Posterior cingulate gyrus (tissue), 11 donors: ENCODE data around the gene MASP1.
"Not testable (repeated sequence)": the region's sequence is repeated elsewhere in the genome, so short reads cannot be mapped to it uniquely, and the experiment has no call there.

Experiments
- DNase-seq, 10 donors: peaks; one replicate each; pipeline versions ENCODE4 v3.0.0 to v3.0.0-alpha.2; 2020 to 2021; ENCODE audit warnings: mixed read lengths in 3 of 10
- intact Hi-C: fragments of 100-400 bp; cut with DNase I; formaldehyde crosslinking; loops from one replicate; pipeline ENCODE4 v1.15.1; 2023

Gene MASP1

DNA sequence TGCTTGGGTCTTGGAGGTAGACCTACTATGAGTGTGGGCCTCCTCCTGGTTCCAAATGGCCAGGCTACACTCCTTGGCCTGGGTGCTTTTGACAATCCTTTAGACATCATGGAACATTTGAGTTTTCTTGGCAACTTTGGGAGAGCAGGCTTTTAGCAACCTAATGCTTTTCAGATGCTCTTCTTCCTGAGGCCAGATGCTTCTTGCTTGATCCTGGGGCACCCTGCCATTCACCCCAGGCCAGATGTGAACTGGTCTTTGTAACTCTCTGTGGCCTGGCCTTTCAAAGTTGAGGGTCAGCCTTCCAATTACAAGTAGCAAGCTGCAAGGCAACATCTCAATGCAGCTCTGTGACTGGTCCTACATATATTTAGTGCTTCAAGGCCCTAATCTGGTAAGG, 53.8 kb downstream of the MASP1 start:
- DNase-seq: peak in 1 of 10 donors; percentile 35
- intact Hi-C loops: no loop called here

DNA sequence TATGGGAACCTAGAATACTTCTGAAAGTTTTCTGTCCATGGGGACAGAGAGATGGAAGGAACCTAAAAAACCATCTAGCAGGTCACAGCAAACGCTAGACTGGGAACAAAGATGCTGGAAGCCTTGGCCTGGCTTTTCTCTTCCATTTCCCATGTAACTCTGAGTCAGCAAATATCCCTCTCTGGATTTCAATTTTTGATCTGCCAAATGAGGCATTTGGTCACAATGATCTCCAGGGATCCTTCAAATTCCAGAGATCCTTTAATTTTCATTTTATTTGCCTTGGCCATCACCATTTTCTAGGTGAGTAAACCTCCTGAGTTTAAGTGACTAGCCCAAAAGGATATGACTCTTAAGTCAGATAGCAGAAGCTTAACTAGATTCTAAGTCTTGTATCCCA, 54.6 kb downstream of the MASP1 start:
- no peak for DNase-seq
- intact Hi-C loops: no loop called here

DNA sequence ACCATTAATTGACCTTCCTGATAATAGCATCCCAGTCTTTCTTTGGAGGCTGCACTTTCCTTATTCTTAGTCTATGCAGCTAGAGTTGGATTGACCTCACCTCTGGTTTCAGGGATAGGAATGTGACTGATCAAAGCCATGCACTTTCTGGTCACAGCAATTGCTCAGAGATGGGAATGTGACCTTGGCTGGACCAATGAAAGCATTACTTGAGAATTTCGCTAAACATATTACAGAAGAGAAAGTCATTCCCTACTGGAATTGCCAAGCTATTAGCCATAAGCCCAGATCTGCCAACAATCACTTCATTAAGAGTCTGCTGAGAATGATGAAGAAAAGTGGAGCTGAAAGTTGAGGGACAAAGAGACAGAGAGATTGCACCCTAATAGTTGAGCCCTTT, 61.5 kb downstream of the MASP1 start:
- DNase-seq: no peak
- intact Hi-C loops: no loop called here

DNA sequence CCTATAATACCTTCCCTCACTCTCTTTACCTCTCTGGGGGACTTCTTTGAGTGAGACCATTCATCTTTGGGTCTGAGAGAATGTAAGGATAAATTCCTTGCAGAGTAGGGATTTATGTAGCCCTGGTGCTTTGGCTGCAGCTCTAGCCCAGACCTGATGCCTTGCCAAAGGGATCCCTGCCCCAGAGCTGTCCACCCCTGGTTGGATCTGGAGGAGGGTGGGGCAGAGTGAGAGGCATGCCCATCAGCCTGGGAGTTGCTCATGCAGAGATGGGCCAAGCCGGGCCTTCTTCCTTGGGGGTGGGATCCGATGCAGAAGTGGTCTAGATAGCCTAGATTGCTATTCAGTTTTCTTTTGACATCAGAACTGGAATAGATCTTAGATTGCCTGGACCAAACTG, 62.8 kb downstream of the MASP1 start:
- DNase-seq: no peak
- intact Hi-C loops: no loop called here

DNA sequence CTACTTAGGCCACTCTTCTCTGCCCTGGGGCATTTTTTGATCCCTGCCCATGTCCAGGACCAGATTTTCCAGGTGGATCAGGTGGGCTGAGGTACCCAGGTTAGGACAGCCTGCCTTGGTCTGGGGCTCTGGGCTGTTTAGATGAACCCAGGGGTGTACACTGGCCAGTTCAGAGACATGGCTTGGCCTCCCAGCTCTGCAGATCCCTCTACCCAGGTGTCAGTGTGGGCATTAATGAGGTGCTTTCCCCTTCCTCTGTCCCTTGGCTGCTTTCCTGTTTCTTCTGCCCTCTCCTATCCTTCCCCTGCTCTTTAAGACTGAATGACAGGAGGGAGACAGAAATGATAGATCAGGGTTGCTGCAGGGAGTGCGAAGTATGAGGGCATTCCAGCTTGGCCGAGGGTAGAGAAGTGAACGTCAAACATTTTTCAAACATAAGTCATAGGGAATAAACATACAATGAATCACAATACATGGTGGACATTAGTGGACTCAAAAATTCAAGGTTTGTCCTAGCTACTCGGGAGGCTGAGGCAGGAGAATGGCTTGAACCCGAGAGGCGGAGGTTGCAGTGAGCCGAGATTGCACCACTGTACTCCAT, 63.8 kb downstream of the MASP1 start:
- intact Hi-C loops: no loop called here
- DNase-seq: no peak

DNA sequence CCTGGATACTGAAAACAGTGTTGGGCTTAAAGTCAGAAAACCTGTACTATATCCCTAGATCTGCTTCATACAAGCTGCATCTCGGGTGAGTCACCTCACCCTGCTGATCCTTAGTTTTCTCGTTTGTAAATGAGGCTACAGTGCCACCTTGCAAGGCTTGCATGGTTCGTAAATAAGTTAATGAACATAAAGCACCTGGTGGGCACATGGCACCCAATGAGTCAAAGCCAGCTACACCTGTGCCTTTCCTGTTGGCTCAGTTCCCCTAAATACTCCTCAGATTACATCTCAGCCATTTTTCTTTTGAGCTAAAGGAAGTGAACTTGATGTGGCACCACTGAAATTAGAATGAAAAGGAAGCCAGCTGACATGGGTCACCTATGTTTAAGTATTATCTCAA, 67.7 kb downstream of the MASP1 start:
- no peak for DNase-seq
- intact Hi-C loops: loop anchor here (5.0 kb wide), 1 partner anchor 69 kb away; the partner anchor contains the start of gene MASP1

DNA sequence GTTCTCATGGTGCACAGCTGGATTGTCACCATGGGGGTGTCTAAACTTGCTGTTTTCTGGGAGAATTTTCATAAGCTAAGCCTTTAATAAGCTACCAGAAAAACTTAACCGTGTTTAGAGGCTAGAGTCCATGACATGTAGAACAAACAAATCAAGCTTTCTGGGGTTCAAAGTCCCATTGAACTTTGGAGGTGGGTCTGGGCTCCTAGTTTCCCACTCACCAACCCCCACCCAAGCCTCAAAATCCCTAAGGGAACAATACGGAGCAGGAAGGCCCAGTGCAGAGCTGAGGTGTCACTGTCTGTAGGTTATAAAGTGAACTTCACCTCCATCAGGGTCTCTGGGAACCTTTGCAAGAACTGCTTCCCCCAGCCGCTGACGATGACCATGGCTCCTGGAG, 68.7 kb downstream of the MASP1 start:
- intact Hi-C loops: loop anchor here (5.0 kb wide), 1 partner anchor 70 kb away; the partner anchor contains the start of gene MASP1
- DNase-seq: peak in 1 of 10 donors; percentile 5

DNA sequence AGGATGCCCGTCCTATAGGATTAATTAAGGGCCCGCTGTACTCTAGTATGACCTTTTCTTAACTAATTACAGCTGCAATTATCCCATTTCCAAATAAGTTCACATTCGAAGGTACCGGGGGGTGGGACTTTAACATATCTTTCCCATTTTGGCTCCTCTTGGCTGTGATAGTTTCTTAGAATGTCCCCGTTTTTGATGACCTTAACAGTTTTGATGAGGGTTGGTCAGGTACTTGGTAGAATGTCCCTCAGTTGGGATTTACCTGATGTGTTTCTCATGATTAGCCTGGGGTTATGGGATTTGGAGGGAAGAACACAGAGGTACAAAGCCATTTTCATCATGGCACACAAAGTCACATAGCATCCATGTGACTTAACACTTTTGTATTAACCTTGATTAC, 76.1 kb downstream of the MASP1 start:
- no peak for DNase-seq
- intact Hi-C loops: no loop called here

DNA sequence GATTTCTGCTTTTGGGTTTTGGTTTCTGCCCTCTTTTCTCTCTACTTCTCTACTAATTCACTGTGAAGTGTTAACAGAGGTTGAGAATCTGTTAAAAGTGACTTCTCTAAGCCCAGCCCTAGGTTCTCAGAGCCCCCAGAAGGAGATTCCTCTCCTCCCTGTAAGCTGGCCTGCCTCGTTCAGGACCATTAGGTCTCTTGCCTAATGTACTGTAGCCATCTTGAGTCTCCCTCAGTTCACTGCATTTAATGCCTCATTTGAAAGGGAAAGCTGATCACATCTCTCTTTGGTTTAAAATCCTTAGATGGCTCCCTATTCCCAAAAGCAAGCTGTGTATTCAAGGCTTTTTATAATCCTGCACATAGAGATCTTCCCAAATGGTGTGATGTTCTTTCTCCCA, 77.9 kb downstream of the MASP1 start:
- no peak for DNase-seq

DNA sequence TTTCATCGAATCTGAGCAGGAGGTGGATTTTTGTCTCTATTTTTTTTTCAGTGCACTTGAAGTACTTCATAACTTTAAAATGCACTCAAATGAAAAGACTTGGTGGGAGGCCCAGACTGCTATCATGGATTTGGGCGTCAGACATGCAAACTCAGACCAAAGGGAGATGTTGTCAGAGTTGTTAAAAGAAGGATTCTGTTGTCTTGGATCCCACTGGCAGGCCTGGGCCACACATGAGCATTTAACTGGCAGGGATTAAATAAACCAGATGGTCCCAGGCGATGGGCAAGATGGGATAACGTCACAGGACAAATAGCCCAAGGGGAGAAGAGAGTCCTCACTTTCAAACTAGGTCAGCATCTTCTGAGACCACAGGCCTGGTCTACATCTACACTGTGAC, 78.8 kb downstream of the MASP1 start:
- intact Hi-C loops: no loop called here
- DNase-seq: no peak

More for the DNA sequence above, 77.9 kb downstream of the MASP1 start:
- intact Hi-C loops: no loop called here

DNA sequence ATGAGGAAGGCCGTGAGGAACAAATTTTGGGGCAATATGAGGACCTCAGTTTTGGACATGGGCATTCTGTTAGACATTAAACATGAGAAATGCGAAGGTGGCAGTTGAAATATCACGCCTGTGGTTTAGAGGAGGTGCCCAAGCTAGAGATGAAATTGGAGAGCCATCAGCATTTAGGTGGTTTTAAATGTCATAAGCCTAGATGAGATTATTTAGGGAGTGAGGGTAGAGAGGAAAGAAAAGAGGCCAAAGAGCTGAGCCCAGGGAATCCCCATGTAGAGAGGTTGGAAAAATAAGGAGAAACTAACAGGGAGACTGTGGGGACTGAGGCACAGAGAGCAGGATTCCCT, 79.4 kb downstream of the MASP1 start:
- intact Hi-C loops: no loop called here
- no peak for DNase-seq

DNA sequence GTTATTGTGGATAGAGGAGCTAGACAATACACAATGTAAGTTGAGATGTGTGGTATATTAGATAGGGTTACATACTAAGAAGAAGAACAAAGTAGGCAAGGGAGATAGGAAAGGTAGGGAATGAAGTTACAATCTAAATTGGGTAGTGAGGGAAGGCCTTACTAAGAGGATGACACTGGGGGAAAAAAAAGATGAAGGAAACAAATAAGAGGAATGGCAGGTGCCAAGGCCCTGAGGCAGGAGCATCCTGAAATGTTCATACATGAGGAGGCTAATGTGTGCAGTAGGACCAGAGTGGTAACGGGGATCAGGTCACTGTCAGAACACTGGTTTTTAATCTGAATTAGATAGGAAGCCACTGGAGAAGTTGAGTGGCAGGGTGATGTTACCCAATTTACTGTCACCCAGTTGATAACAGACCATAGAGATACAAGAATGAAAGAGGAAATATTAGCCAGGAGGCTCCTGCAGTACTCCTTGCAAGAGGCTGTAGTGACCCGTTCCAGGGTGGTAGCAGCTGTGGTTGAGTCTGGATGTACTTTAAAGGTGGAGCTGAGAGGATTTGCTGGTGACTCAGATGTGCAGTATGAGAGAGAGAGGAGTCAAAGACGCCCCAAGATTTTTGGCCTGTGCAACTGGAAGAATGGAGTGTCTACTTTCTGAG, 79.9 kb downstream of the MASP1 start:
- intact Hi-C loops: no loop called here
- no peak for DNase-seq

DNA sequence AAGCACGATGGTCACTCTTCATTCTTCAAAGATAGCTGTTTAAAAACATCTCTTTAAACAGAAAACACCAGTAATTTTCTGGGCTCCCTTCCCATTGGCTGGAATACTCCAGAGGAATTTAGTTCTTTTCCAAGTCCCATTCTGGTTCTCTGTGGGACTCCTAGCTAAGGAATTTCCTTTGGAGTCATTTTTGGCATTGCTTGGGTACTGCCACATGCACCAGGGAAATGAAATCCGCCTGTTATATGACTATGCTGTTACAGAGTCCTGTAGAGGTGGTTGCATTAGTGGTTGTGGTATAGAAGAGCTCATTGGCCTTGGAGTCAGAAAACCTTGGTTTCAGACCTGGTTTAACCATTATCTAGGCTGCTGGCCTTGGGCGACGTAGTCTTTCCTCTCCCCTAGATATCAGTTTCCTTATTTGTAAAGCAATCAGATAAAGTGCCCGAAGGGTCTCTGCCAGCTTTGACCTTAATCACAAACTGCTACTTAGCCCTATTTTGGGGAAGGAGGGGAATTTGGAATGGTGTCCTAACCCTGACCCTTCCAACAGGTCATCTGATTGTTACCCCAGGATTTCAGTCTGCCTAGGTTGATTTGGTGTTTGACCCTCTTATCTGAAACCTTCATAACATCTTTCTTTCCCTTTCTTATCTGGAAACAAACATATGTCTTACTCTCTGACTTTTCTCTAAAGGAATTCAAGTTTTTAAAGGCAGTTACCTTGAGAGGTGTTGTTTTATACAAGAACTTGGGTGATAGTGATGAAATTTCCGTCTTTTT, 80.8 kb downstream of the MASP1 start:
- no peak for DNase-seq
- intact Hi-C loops: no loop called here

DNA sequence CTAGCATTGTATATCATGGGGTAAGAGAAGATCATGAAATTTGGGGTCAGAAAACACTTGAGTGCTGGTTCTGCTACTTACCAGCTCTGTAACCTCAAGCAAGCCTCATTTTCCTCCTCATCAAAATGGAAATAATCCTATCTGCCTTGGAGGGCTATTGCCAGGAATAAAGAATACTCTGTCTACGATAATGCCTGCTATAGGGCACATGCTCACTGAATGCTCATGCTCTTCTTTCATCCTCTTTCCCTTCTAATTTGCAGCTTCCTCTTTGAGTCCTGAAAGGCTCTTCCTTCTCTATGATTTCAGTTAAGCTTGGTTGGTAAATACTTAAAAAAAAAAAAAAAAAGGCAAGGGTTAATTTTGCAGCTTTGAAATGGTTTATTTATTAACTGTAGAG, 81.4 kb downstream of the MASP1 start:
- intact Hi-C loops: no loop called here
- DNase-seq: no peak

DNA sequence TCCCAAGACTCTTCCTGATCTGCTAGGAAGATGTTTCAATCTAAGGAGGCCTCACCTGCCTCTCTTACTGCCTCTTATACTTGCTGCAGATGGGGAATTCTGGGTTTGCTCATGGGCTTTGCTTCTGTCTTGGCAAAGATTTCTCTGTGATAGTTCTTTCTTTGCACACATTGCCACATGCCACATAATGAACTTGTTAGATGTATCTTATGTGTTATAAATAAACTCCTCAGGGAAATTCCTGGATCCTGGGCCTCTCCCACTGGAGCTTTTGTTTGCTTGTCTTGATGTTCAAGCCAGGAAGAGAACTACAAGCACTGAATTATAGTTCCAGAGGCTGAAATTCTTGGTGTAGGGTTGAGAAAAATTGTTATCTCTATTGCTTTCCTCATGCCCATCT, 82.0 kb downstream of the MASP1 start:
- intact Hi-C loops: no loop called here
- DNase-seq: no peak

DNA sequence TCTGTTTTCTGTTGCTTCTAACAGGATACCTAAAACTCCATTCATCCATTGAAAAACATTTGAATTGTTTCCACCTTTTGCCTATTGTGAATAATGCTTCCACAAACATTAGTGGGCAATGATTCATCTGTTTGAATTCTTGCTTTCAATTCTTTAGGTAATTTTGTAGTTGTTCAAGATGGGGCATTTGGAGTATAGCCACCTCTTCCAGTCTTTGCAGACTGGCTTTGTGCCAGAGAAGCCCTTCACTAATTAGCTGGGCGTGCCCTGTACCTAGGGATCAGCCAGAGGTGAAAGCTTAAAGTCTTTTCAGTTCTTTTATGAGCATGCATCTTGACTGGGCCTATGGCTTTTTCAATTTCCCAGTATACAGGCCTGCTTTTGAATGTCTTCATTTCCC, 83.4 kb downstream of the MASP1 start:
- intact Hi-C loops: no loop called here
- DNase-seq: no peak

DNA sequence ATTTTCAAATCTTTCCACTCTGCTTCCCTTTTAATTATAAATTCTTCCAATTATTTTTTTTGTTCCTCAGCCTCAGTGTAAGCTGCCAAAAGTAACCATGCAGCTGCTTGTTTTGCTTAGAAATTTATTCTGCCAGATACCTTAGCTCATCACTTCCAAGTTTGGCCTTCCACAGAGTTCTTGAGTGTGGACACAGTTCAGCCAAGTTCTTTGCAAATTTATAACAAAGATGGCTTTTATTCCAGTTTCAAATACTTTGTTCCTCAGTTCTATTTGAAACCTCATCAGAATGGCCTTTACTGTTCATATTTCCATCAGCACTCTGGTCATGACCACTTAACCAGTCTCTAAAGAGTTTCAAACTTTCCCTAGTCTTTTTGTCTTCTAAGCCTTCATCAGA, 83.9 kb downstream of the MASP1 start:
- intact Hi-C loops: no loop called here

DNA sequence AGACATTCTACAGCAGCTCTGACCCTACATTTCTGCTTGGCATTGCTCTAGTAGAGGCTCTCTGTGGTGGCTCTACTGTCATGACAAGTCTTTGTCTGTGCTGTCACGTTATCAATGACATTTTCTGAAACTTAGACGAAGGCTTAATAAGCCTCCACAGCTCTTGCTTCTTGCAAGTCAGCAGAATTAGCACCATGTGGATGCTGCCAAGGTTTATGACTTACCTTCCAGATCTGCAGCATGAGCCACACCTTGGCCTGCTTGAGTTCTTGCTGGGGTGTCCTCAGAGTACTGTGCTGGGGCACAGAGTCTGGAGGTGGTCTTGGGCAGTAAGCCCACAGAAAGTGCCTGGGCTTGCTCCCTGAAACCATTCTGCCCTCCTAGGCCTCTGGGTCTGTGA, 84.5 kb downstream of the MASP1 start:
- intact Hi-C loops: no loop called here
- no peak for DNase-seq

More for the DNA sequence above, 83.9 kb downstream of the MASP1 start:
- no peak for DNase-seq

DNA sequence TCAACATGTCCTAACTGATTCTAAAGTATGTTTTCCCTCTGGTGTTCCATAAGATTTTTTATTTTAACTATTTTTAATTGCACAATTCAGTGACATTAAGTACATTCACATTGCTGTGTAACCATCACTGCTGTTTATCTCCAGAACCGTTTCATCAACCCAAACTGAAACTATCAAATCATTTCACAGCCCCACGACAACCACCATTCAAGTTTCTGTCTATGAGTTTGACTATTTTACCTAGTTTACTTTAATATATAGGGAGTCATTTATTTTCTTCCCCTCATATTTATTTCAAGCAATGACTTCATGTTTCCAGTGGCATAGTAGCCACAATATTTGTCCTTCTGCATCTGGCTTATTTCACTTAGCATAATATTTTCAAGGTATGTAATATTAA, 85.9 kb downstream of the MASP1 start:
- intact Hi-C loops: no loop called here

DNA sequence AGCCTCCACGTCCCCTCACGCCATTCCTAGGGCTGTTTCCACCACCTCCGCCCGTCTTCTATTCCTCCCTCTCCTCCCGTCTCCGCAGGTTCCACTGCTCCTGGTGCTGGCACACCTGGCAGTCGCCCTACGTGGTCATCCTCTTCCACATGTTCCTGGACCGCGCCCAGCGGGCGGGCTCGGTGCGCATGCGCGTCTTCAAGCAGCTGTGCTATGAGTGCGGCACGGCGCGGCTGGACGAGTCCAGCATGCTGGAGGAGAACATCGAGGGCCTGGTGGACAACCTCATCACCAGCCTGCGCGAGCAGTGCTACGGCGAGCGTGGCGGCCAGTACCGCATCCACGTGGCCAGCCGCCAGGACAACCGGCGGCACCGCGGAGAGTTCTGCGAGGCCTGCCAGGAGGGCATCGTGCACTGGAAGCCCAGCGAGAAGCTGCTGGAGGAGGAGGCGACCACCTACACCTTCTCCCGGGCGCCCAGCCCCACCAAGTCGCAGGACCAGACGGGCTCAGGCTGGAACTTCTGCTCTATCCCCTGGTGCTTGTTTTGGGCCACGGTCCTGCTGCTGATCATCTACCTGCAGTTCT, 92.0 kb downstream of the MASP1 start:
- intact Hi-C loops, DNase-seq: not testable (repeated sequence)

More for the DNA sequence above, 85.9 kb downstream of the MASP1 start:
- DNase-seq: no peak

DNA sequence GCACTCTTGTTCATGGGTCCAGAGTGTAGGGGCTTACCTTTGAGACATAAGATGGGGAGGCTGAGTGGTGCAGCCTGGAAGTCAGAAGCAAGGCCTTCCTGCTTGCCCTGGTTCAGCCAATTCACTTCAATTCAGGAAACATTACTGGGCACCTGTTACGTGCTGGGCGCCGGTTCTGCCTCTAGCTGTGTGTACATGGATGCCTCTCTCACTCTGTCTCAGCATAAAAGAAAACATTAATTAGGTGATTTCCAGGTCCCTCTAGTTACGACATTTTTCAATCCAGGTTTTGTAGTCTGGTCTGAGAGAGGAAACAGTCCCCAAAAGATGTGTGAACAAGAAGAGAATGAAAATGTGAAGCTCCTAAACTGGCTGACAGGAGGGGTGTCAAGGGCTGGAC, 93.0 kb downstream of the MASP1 start:
- no peak for DNase-seq
- intact Hi-C loops: no loop called here

DNA sequence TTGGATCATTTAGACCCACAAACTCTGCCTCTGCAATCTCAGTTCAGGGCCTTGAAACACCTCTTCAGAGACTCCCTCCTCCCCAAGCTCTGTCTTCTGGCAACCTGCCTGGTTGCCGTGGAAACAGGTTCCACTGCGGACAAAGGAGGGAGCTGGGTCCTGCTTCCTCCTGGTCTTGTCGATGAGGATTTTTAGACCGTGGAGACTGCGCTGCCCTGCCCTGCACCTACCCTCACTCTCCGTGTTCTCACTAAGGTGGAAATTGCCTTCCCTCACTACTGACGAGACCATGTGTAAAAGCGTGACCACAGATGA, 94.2 kb downstream of the MASP1 start, which contains the start of gene RTP1:
Gene RTP1 (plus strand): TSS at position 152 of the 315 bp plus-strand sequence. CDS start 30 bp downstream, at position 182.
- peak in 7 of 10 donors; percentile 20 to 89 (median 54) for DNase-seq
- intact Hi-C loops: no loop called here
